Left lobe of liver (tissue), 2 donors: ENCODE results near the gene DCP1B. TPM values are rescaled to one million over a fixed set of nuclear protein-coding genes. Genes with fewer than 3 reads are reported as not detected.
"Not testable (repeated sequence)": the region's sequence is repeated elsewhere in the genome, so short reads cannot be mapped to it uniquely, and the experiment has no call there.

Experiments used
- ATAC-seq: fragments of 200-7000 bp; cut with Tn5 transposase; one replicate; pipeline ENCODE4 v1.9.1; 2020; ENCODE audit warnings: mild to moderate bottlenecking, moderate library complexity
- DNase-seq: peaks from one replicate; pipeline ENCODE4 v3.0.0-alpha.2; 2020; ENCODE audit warnings: low spot score
- total RNA-seq: library from RNA; stranded (reverse); gene quantifications from one replicate; pipeline ENCODE4 v1.2.1, GENCODE V29; 2021
- donor health status: DM: no; HTN: no; CAD: no; lungs with moderate emphysema.
- donor health status: DM: no; HTN: yes; CAD: no.

DCP1B gene
- total RNA-seq, 1 donor from 2014 or later: 3.9 TPM

DNA sequence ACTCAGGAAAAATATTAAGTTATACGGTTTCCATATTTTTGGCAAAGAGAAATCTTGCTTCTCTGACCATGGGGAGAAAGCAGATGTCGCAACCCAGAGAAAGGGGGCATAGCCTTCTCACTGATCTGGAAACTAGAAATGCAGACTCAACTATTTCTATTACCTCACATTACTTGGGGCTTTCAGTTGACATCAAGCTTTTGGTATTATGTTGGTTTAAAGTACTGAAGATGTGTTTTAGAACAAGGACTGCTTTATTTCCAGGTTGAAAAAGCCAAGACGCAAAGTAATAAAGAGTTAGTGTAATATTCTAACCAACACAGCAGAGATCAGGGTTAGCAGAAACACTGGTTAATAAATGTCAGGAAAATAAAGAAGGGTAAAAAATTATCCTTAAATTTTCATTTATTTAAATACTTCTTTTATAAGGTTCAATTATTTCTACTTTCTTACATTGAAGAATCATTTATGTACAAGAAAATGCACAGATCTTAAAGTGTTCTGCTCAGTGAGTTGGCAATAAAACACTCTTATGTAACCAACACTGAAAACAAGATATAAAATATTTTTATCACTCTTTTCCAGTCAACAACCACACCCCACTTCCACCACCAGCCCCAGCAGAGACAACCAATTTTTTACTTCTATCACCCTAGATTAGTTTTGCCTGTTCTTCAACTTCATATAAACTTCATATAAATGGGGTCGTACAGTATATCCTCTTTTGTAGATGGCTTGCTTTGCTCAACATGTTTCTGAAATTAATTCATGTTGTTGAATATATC lies 26.0 kb downstream of the DCP1B start:
- DNase-seq (no peak), ATAC-seq (no peak)

DNA sequence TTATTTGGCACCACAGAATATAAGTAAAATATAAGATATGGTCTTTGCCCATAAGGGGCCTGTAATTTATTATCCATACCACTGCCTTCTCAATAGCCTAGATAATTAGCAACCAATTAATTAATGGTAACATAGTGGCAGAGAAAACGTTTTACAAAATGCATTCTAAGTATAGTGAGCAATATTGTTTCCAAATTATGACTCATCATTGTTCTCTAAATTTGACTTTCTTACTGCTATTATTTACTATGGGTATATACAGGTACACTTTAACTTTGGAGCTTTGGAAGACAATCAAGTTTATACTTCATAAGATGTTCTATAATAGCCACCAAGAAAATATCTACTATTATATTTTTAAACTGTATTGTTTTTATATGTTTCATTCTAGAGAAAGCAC lies 26.7 kb downstream of the DCP1B start:
- DNase-seq (no peak), ATAC-seq (no peak)

DNA sequence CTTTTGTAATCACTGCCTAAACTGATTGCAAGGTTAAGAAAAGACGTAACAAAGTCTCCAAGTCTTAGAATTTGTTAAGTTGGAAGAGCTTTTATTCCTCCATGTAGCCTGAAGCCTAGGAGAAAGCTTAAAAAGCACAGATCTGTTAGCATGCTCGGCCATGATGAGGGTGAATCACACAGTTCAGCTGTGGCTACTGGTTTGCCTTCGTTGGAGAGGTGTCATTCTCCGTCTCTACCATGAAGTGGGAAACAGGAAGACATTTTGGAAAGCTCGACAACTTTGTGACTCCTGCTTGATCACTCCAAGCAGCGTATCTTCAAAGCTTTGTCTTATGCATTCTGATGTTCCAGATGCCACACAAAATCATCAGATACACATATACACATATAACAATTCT lies 27.1 kb downstream of the DCP1B start:
- ATAC-seq: no peak
- no peak for DNase-seq

DNA sequence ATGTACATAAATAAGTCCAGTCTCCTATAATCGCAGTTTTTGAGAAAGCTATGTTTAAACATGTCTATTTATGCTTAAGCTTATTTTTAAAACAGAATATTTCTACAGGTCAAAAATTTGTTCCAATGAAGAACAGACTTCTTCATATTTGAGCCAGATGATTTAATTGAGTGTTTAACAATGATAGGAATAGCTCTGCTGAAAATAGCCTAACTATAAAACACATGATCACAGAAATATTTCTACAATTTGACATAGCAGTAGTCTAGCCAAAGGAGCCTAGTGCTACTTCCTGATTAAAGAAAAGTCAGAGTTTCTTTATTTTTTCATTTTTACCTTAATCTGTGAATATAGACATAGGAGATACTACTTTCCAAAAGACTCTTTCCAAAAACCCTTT lies 29.4 kb downstream of the DCP1B start:
- DNase-seq (no peak), ATAC-seq (no peak)

DNA sequence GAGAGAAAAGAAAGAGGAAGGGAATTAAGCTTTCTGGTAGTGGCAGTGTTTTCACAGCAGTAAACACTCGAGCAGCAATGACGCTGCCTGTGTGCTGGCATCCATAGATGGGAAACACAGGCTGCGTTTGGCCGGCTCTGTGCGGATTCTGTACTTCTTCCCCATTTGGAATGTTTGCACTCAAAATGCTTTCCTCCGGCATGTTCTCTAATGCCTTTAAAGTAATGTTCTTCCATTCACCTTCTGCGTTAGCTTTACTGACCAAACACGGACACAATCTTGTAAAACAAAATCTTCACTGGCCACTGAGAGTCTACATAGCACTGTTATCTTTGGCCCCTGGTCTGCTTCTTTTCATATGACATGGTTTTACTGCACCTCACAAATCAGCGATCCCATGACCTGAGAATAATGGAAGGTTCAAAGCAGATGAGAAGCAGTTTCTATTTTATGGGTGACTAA lies 31.4 kb downstream of the DCP1B start:
- DNase-seq: no peak

DNA sequence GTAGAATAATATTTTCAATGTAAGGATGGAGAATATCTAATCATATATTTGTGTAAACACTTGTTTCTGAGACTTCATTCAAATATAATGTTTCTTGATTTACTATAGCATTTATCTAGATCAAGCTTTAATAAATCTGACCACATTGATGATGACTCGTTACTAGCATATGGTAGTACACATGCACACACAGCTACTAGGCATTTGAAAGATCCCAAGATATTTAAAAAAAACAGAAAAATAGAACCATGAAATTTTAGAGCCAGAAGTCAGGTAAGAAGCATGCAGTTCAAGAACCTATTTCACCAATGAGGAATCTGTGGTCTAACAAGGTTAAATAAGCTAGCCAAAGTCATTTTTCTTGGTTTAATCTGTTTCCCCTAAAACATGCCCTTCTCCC lies 32.0 kb downstream of the DCP1B start:
- DNase-seq: no peak
- no peak for ATAC-seq

More for the DNA sequence above, 31.4 kb downstream of the DCP1B start:
- ATAC-seq: no peak

DNA sequence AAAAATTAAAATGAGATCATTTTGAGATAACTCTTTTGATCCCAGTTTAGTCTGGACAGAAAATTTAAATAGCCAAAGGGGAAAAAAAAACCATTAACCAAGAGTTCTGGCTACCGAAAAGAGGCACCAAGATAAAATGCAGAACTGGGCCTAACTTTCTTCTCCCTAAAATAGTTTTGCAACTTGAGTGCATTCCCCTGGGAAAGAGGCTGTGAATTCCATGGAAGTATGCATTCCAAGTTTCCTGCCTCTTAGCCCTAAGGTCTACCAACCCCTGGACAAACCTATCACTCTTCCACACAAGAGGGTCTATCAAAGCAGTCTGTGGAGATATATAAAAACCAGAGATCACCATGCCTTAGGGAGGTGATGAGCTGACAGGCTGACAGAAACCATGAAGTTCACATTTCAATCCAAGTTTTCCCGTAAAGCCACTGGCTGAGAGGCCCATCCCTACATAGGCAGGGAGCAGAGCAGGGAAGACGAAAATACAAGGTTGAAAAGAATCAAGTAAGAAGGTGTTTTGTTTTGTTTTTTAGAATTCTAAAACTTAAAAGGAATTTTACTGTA lies 33.8 kb downstream of the DCP1B start:
- DNase-seq (no peak), ATAC-seq (no peak)

DNA sequence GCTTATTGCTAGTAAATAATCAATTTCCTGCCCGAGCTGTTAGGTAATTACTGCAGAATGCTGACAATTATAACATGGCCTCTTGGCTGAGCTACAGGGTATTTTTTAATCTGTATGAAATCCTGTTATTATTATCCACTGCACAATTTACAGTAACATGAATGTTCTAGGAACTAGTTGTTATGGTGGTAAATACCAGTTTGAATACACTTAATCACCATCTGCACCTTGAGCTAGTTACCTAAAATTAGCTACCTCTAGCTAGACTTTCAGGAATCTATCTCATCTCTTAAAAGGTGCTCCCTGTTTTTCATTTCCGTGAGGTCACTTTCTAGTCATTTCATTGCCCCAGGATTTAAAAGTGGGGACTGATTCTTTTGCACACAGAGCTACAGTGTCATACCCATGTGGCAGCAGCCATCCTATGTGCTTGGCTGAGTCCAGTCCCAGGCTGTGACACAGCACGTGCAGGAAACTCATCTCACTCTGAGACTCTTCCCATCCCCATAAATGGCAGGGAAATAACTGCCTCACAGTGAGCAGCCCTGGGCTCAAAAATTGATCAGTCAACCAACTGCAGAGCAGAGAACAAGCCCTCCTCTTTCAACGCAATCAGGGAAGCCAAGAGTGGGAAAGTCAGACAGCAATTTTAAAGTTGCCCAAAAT lies 37.6 kb downstream of the DCP1B start:
- ATAC-seq: no peak

DNA sequence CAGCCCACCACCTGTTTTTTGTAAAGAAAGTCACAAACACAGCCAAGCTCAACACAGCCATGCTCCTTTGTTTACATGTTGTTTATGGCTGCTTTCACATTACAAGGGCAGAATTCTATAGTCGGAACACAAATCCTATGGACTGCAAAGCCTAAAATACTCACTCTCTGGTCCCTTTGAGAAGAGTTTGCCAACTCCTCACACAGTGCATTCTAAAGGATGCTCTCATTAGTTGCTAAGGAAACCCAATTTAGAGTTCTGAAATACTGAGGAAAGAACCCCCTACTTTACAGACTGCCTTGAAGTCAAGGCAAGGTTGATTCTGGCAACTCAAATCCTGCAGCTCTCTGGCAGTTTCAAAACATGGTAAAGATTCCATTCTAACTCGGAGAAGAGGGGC lies 38.3 kb downstream of the DCP1B start:
- DNase-seq (no peak), ATAC-seq (no peak)

More for the DNA sequence above, 37.6 kb downstream of the DCP1B start:
- no peak for DNase-seq

DNA sequence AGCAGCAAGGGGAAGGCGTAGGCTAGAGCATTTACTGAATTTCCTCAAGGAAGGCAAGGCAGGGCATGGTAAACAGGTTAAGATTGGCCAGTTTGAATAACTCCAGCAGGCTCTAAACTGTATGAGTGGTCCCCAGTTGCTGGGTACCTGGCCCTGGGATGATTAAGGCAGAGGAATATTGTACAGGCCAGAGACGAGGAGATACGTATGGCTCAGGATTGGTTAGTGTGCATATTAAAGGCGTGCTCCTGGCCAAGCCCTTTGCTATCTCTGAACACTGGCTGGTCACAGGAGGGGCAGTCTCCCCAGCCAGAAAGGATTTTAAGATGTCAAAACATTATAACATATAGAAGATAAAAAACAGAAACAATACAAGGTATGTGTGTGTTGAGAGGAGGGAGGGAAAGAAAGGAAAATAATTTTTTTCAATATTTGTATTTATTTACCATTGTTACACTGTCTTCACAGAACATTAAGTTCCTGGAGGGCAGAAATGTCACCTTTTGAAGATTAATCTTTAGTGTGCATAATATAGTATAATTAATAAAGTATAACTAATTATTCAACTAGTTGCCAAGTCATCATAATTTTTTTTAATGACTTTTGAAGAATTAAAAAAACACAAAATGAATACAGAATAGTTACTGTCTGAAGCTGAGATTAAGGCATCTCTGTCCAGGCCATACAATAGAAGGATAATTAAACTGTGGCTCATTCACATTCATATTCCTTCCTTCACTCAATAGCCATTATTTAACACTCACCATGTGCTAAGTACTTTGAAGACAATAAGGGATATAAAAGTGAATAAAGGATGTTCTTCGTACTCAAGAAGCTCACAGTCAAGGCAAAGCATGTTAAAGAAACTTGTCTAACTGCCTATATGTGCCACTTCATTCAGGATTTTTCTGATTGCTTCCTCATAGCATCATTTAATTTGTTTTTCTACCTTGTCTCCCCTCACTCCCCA lies 41.9 kb downstream of the DCP1B start:
- DNase-seq (no peak), ATAC-seq (no peak)

DNA sequence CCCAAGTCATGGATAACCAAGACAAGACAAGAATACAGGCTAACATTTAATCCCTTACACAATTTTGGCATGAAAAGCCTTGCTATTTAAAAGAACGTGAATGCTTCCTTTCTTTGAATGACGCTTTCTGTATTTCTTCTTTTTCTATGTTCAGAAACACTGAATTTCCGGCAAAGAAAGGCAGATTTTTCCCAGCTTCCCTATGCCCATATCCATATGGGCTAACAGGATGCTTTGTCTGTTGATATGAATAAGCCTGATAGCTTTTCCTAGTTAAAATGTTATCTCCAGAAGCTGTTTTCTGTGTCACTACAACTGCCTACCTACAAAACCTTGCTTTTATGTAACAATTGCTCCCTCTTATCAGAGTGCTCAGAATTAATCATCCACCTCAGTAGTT lies 47.5 kb downstream of the DCP1B start:
- no peak for ATAC-seq
- DNase-seq: no peak

DNA sequence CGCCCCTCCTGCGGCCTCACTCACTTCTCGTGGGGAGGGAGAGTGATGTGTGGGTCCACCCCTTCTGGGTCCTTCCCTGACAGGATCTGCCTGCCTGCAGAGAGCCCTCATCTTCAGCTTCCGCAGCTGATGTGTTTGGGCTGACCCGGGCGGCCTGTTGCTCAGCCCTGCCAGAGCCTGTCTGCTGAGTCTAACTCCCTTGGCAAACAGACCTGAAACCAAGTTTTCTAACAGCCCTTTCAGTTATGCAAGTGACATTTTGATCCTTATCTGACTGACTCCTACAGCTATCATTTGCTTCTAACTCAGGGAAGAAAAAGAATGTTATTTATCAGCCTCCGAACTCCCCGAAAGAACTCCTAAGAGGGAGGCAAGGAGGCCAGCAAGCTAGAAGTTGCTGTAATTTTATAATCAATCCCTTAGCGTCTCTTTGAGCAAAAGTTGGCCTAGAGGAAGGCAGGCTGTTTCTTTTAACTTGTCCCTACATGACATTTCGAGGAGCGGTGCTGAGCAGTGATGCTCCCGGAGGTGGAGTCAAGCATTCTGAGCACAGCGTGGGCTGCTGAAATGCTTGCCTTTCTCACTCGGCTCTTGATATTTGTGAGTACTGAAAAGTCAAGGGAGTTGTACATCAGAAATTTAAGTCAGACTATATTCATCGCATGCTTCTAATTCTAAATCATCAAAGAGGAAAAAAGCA lies 54.3 kb downstream of the DCP1B start:
- no peak for DNase-seq
- ATAC-seq: peak; percentile 77

DNA sequence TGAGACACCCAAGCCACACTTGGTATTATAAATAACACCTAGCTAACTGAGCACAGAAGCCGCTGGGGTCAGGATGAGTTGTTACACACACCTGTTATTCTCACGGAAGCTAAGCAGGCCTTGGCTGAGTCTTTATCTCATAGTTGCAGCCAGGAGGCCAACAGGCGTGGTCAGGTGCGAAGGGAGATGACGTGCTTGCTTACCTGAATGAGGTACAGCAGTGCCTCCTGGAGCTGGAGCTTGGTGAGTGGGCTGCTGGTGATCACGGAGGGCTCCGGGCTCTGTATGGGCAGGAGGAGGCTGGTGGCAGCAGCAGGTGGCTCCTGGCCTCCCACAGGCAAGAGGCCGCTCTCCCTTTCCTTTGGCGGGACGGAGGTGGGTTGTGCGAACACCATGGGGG lies 55.4 kb downstream of the DCP1B start:
- no peak for DNase-seq
- no peak for ATAC-seq

DNA sequence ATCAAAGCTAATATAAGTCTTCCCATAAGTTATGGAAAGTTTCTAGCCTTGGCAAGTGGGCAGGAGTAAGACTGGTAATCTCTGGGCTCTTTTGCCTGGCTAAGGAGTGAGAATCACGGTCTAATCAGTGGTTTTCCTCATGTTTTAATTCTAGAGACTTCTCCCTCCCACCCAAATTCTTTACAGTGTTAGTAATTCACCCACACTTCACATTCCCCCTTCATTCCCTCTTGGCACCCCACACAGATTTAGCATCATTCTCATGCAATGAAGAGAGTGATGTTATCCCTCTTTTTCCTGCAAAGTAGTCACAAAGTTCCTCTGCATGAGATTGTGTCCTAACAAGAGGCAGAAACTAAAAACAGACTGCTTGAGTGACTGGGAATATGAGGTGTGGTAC lies 57.2 kb downstream of the DCP1B start:
- ATAC-seq (no peak), DNase-seq (no peak)

DNA sequence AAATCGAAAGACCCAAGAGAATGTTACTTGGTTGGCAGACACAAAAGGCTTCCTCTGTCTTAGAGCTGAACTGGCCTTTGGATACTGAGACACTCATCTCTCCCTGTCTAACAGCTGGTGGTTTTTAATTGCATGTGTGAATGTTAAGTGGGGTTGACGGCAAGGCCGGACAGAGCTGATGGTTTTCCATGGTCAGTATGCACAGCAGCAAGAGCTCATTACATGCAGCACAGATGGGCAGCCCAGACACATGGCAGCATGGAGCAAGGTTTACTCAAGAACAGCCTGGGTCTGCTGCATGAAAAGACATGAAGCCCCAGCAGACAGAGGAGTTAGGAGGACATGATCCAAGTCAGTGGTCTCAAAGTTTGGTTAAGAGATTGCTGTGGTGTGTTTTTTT lies 58.0 kb downstream of the DCP1B start:
- ATAC-seq: no peak
- DNase-seq: no peak

DNA sequence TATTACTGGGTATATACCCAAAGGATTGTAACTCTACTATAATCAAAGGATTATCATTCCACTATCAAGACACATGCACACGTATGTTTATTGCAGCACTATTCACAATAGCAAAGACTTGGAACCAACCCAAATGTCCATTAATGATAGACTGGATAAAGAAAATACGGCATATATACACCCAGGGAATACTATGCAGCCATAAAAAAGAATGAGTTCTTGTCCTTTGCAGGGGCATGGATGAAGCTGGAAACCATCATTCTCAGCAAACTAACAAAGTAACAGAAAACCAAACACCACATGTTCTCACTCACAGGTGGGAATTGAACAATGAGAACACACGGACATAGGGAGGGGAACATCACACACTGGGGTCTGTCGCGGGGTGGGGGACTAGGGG lies 58.8 kb downstream of the DCP1B start:
- ATAC-seq: not testable (repeated sequence)

DNA sequence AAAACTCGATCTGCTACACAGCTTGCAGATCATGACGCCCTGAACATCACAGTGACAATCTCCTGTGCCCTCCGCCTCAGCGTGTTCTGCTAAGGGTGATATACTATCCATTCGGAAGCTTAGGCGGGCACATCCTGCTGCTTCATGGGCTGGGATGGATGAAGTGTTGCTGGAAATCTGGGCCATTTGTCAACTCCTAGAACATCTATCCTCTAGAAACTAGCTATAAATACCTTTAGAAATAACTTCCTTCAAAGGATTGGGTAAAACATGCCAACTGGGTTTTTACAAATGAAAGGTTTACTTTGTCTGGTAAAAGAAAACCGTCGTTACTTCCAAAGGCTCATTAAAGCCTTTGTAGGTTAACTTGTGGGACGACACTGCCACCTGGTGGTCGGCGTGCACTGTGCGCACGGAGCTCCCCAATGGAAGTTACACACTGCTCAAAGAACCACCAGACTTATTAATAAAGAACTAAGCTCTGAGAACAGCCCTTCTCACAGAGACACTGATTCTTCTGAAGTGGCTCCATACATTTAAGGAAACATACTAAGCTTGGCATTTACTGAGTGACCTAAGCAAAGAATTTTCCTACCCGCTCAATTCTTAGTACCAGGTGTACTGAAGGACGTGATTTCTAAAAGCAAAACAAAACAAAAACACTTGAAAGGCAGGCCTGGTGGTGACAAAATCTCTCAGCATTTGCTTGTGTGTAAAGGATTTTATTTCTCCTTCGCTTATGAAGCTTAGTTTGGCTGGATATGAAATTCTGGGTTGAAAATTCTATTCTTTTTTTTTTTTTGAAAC lies 64.3 kb downstream of the DCP1B start:
- peak; percentile 84 for ATAC-seq
- peak; percentile 82 for DNase-seq

More for the DNA sequence above, 58.8 kb downstream of the DCP1B start:
- not testable (repeated sequence) for DNase-seq

DNA sequence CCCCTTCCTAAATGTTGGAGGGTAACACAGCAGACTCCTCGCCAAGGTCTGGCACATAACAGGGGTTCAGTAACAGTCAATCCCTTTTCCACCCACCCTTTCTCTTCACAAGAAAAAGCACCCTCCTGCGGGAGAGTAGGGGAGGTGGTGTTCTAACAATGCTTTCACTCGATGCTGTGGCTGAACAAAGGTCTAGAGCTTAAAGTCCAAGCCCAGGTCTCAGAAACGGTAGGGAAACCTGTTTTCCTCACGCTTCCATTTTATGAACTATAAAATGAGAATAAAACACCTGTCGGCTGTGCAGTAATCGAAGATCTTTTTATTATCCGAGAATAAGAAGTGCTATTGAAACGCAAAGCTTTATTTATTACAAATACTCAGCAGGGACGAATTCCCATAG lies 64.9 kb downstream of the DCP1B start:
- no peak for ATAC-seq
- no peak for DNase-seq

DNA sequence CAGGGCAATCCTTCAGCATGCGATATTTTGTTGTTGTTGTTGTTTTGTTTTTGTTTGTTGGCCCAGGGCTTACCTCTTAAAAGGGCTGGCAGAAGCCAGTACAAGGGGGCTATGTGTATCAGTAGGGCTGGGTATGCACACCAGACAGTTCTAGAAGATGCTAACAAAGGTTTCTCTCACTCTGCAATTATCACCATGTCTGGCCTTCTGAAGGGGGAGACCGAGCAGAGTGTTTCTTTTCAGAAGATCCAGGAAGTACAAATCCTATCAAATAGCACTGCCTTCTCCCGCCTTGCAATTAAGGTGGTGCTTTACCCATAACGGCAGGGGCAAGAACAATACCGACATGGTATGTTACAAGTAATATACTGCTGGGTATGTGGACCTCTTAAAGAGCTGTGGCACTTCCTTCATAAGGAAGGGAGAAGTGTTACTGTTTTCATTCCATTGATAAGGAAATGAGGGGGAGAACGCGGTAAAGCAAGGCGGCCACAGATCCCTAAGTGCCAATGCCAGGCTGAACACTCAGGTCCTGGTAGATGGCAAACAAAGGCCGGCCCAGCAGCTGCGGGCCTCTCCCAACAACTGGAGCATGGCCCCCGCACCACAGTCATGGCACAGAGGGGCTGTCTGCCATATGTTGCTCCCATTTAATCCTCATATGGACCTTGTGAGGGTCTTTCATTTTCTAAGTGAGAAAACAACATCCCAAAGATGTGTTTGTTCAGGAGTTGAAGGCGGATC lies 66.6 kb downstream of the DCP1B start:
- no peak for DNase-seq
- no peak for ATAC-seq
